Chondrocyte (in vitro differentiated cells): Measurements from ENCODE around the gene NCAPD2. TPM values are rescaled to one million over a fixed set of nuclear protein-coding genes. Genes with fewer than 3 reads are reported as not detected.

ENCODE experiments used
- DNase-seq: peaks from one replicate; pipeline ENCODE4 v3.0.0; 2021; ENCODE audit warnings: mixed read lengths, low spot score
- H3K27ac Mint-ChIP-seq: one replicate; pipeline ENCODE4 v1.8.0; 2021; ENCODE audit warnings: mild to moderate bottlenecking, moderate library complexity, mixed read lengths; ENCODE audit not compliant: unreplicated experiment
- H3K27me3 Mint-ChIP-seq: 2 replicates; pipeline ENCODE4 v1.8.0; 2021; ENCODE audit warnings: low read depth, mixed read lengths
- H3K36me3 Mint-ChIP-seq: 2 replicates; pipeline ENCODE4 v1.8.0; 2021; ENCODE audit warnings: low read depth, mixed read lengths
- H3K4me1 Mint-ChIP-seq: 2 replicates; pipeline ENCODE4 v1.8.0; 2021; ENCODE audit warnings: low read depth, mild to moderate bottlenecking, mixed read lengths
- H3K4me3 Mint-ChIP-seq: one replicate; pipeline ENCODE4 v1.8.0; 2021; ENCODE audit warnings: mild to moderate bottlenecking, moderate library complexity, mixed read lengths; ENCODE audit not compliant: unreplicated experiment
- H3K9me3 Mint-ChIP-seq: 2 replicates; pipeline ENCODE4 v1.8.0; 2021; ENCODE audit warnings: low read depth, mixed read lengths
- total RNA-seq: library from RNA; stranded (reverse); gene quantifications from 3 replicates; pipeline ENCODE4 v1.2.1, GENCODE V29; 2021
- TF ChIP-seq, protein P1 (sequence below): fragments of 200-600 bp; sonication (generic); IDR thresholded peaks from 2 replicates; pipeline ENCODE4 v1.5.0; 2021; ENCODE audit warnings: antibody characterized with exemption, mild to moderate bottlenecking, moderate library complexity

The NCAPD2 gene
- total RNA-seq, 1 donor from 2014 or later: 23.0 TPM

DNA sequence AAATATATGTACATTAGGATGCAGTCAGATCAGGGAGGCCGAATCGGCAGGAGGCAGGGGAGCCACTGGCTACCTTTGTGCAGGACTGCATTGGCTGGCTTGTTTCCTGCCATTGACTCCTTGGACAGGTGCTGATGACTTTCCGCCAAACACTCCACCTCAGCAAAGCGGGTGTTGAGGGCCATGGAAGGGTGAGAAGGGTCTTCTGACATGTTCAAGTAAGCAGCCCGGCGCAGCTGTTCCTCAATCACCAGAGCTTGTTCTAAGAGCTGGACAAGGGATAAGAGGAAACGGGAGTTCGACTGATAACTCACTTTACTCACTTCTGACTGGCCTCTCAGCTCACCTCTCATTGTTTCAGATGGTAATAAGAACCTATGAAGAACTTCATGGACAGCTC lies 79.1 kb downstream of the NCAPD2 start:
- DNase-seq: no peak
- TF ChIP-seq, protein P1, sequence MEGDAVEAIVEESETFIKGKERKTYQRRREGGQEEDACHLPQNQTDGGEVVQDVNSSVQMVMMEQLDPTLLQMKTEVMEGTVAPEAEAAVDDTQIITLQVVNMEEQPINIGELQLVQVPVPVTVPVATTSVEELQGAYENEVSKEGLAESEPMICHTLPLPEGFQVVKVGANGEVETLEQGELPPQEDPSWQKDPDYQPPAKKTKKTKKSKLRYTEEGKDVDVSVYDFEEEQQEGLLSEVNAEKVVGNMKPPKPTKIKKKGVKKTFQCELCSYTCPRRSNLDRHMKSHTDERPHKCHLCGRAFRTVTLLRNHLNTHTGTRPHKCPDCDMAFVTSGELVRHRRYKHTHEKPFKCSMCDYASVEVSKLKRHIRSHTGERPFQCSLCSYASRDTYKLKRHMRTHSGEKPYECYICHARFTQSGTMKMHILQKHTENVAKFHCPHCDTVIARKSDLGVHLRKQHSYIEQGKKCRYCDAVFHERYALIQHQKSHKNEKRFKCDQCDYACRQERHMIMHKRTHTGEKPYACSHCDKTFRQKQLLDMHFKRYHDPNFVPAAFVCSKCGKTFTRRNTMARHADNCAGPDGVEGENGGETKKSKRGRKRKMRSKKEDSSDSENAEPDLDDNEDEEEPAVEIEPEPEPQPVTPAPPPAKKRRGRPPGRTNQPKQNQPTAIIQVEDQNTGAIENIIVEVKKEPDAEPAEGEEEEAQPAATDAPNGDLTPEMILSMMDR: no peak
- no peaks in the 10 kb centered on the region for H3K27me3 Mint-ChIP-seq
- no peak overlapping the region for H3K4me3 Mint-ChIP-seq
- H3K36me3 Mint-ChIP-seq: peaks cover 45% of the 10 kb centered on the region
- H3K27ac Mint-ChIP-seq: no peak overlapping the region
- H3K4me1 Mint-ChIP-seq: peaks cover 16% of the 10 kb centered on the region
- H3K9me3 Mint-ChIP-seq: no peaks in the 10 kb centered on the region

DNA sequence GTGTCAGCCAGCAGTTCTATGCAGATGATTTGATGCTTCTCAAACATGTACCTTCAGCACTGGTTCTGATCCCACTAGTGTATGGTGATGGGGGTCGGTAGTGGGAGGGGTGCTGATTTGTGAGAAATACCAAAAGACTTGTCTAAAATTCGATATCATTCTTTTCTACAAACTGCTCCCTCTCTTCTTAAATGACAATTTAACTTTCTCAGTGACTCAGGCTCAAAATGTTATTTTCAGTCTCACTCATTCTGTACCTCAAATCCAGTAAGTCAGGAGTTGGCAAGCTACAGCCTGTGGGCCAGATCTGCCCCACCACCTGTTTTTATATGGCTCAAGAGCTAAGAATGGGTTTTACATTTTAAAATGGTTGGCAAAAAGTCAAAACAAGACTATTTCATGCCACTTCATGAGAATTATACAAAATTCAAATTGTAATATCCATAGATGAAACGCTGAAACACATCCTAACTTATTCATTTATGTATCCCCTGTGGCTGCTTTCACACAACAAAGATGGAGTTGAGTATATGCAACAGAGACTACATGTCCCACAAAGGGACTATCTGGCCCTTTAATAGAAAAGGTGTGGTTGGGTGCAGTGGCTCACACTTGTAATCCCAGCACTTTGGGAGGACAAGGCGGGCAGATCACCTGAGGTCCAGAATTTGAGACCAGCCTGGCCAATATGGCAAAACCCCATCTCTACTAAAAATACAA lies 80.8 kb downstream of the NCAPD2 start:
- Mint-ChIP-seq H3K36me3 (peaks cover 54% of the 10 kb centered on the region), H3K4me1 (peaks cover 5% of the 10 kb centered on the region), H3K27me3 (no peaks in the 10 kb centered on the region), H3K27ac (peak overlapping the region; percentile 45), H3K4me3 (no peak overlapping the region), H3K9me3 (no peaks in the 10 kb centered on the region)
- no peak for DNase-seq
- TF ChIP-seq, protein P1: no peak

DNA sequence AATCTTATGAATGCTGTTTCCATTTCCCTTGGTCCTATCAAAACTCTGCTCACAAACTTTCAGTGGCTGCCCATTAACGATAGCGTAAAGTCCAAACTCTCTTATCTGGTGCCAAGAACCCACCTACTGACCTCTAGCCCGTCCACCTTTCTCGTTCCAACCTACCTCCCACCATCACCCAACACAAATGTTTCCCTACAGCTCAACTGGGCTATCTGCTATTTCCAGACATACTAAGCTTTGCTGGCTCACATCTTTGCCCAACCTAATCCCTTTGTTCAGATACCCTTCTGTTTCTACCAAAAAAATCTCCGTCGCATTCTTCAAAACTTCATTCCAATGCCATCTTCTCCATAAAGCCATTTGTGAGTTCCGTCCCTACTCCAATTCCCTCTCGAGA lies 81.7 kb downstream of the NCAPD2 start:
- H3K4me1 Mint-ChIP-seq: no peaks in the 10 kb centered on the region
- H3K36me3 Mint-ChIP-seq: peaks cover 53% of the 10 kb centered on the region
- no peak for DNase-seq
- TF ChIP-seq, protein P1: no peak
- H3K9me3 Mint-ChIP-seq: no peaks in the 10 kb centered on the region
- H3K4me3 Mint-ChIP-seq: no peak overlapping the region
- no peak overlapping the region for H3K27ac Mint-ChIP-seq
- no peaks in the 10 kb centered on the region for H3K27me3 Mint-ChIP-seq

Other genes starting within 250 kb of the NCAPD2 start
- gene PLEKHG6, start 183.4 kb upstream of the NCAPD2 start, total RNA-seq: 0.21 to 0.35 TPM in 2 of 3 replicates, not detected in the other
- 88.5 to 128 TPM (median 127 TPM) in 3 replicates for gene TNFRSF1A, start 152.0 kb upstream of the NCAPD2 start, total RNA-seq
- gene SCNN1A, start 118.5 kb upstream of the NCAPD2 start, total RNA-seq: 0.87 to 2.6 TPM (median 1.9 TPM) in 3 replicates
- gene LTBR, start 109.9 kb upstream of the NCAPD2 start, total RNA-seq: 11.8 to 46.5 TPM (median 41.1 TPM) in 3 replicates
- not detected in 3 replicates for gene CD27, start 49.1 kb upstream of the NCAPD2 start, total RNA-seq
- gene TAPBPL, start 42.1 kb upstream of the NCAPD2 start, total RNA-seq: 4.6 to 12.3 TPM (median 5.2 TPM) in 3 replicates
- 5.3 to 6.1 TPM (median 5.3 TPM) in 3 replicates for gene VAMP1, start 23.4 kb upstream of the NCAPD2 start, total RNA-seq
- gene MRPL51, start 840 bp upstream of the NCAPD2 start, total RNA-seq: 169 to 201 TPM (median 170 TPM) in 3 replicates
- gene GAPDH, start 40.4 kb downstream of the NCAPD2 start, total RNA-seq: 2,133 to 3,148 TPM (median 3,067 TPM) in 3 replicates
- 29.0 to 29.5 TPM (median 29.2 TPM) in 3 replicates for gene IFFO1, start 61.9 kb downstream of the NCAPD2 start, total RNA-seq
- gene NOP2, start 74.2 kb downstream of the NCAPD2 start, total RNA-seq: 27.1 to 39.3 TPM (median 32.5 TPM) in 3 replicates
- gene CHD4, start 113.3 kb downstream of the NCAPD2 start, total RNA-seq: 227 to 242 TPM (median 231 TPM) in 3 replicates
- gene LPAR5, start 141.9 kb downstream of the NCAPD2 start, total RNA-seq: 0.41 to 0.57 TPM (median 0.48 TPM) in 3 replicates
- 0.37 to 0.74 TPM (median 0.41 TPM) in 3 replicates for gene ACRBP, start 153.3 kb downstream of the NCAPD2 start, total RNA-seq
- gene ING4, start 169.0 kb downstream of the NCAPD2 start, total RNA-seq: 32.9 to 38.5 TPM (median 37.5 TPM) in 3 replicates
- gene ZNF384, start 195.3 kb downstream of the NCAPD2 start, total RNA-seq: 50.7 to 56.2 TPM (median 55.1 TPM) in 3 replicates
- gene PIANP, start 206.7 kb downstream of the NCAPD2 start, total RNA-seq: 3.2 to 9.3 TPM (median 4.4 TPM) in 3 replicates
- gene COPS7A, start 229.9 kb downstream of the NCAPD2 start, total RNA-seq: 57.0 to 74.4 TPM (median 59.3 TPM) in 3 replicates